Liver (tissue), 9 donors: ENCODE measurements around the gene PCDHGC5. TPM values are rescaled to one million over a fixed set of nuclear protein-coding genes. Genes with fewer than 3 reads are reported as not detected.

Experiments used
- DNase-seq: peaks from one replicate; pipeline ENCODE4 v3.0.0-alpha.2; 2017; ENCODE audit warnings: low spot score
- H3K27ac ChIP-seq, 2 donors: one replicate each; pipeline ENCODE4 v1.7.0; 2013; ENCODE audit warnings: inconsistent platforms in 2 of 2, low read length in 2 of 2, control low read depth in 1 of 2, low read depth in 1 of 2, mild to moderate bottlenecking in 1 of 2
- H3K27me3 ChIP-seq, 4 donors: one replicate each; pipeline versions ENCODE4 v1.6.1 to v1.7.0; 2013; ENCODE audit warnings: low read length in 3 of 4, inconsistent platforms in 1 of 4, mild to moderate bottlenecking in 1 of 4, moderate library complexity in 1 of 4; ENCODE audit not compliant: control insufficient read depth in 4 of 4, insufficient read depth in 4 of 4
- H3K36me3 ChIP-seq, 4 donors: one replicate each; pipeline versions ENCODE4 v1.6.1 to v1.7.0; 2013; ENCODE audit warnings: low read length in 3 of 4, mild to moderate bottlenecking in 3 of 4, low read depth in 1 of 4, moderate library complexity in 1 of 4; ENCODE audit not compliant: control insufficient read depth in 4 of 4, insufficient read depth in 3 of 4
- H3K4me1 ChIP-seq, 4 donors: one replicate each; pipeline versions ENCODE4 v1.6.1 to v1.7.0; 2013; ENCODE audit warnings: low read length in 3 of 4, mild to moderate bottlenecking in 3 of 4, moderate library complexity in 1 of 4; ENCODE audit not compliant: control insufficient read depth in 4 of 4, insufficient read depth in 4 of 4
- H3K4me3 ChIP-seq, 3 donors: one replicate each; pipeline versions ENCODE4 v1.6.1 to v1.7.0; 2013; ENCODE audit warnings: low read length in 3 of 3, control low read depth in 1 of 3, low read depth in 1 of 3, mild to moderate bottlenecking in 1 of 3
- H3K9ac ChIP-seq, 2 donors: one replicate each; pipeline ENCODE4 v1.7.0; 2013; ENCODE audit warnings: low read length in 2 of 2, mild to moderate bottlenecking in 2 of 2, moderate library complexity in 2 of 2, control low read depth in 1 of 2, low read depth in 1 of 2
- H3K9me3 ChIP-seq, 4 donors: one replicate each; pipeline versions ENCODE4 v1.6.1 to v1.7.0; 2013; ENCODE audit warnings: low read length in 3 of 4; ENCODE audit not compliant: control insufficient read depth in 4 of 4
- EGR1 ChIP-seq, 2 donors: IDR thresholded peaks; 2 replicates each; pipeline ENCODE4 v1.6.1; 2016 to 2018; ENCODE audit warnings: antibody characterized with exemption in 2 of 2, low read depth in 2 of 2
- FOXA2 ChIP-seq: IDR thresholded peaks from 2 replicates; pipeline ENCODE4 v1.6.1; 2016; ENCODE audit warnings: antibody characterized with exemption
- HNF4A ChIP-seq, 2 donors: conservative IDR thresholded peaks; 2 replicates each; pipeline ENCODE4 v1.6.1; 2016; ENCODE audit warnings: antibody characterized with exemption in 2 of 2, mild to moderate bottlenecking in 2 of 2
- HNF4G ChIP-seq: IDR thresholded peaks from 2 replicates; pipeline ENCODE4 v1.6.1; 2016; ENCODE audit warnings: antibody characterized with exemption
- JUND ChIP-seq, 2 donors: IDR thresholded peaks; 2 replicates each; pipeline ENCODE4 v1.6.1; 2016; ENCODE audit warnings: antibody characterized with exemption in 2 of 2
- NR2F2 ChIP-seq: IDR thresholded peaks from 2 replicates; pipeline ENCODE4 v1.6.1; 2016; ENCODE audit warnings: antibody characterized with exemption
- RAD21 ChIP-seq, 2 donors: IDR thresholded peaks; 2 replicates each; pipeline ENCODE4 v1.6.1; 2016; ENCODE audit warnings: antibody characterized with exemption in 2 of 2, mild to moderate bottlenecking in 2 of 2
- RXRA ChIP-seq, 2 donors: IDR thresholded peaks; 2 replicates each; pipeline ENCODE4 v1.6.1; 2017 to 2018; ENCODE audit warnings: antibody characterized with exemption in 2 of 2, mild to moderate bottlenecking in 1 of 2
- SP1 ChIP-seq: IDR thresholded peaks from 2 replicates; pipeline ENCODE4 v1.6.1; 2018; ENCODE audit warnings: antibody characterized with exemption, mild to moderate bottlenecking
- WGBS: extraction: QIAGEN DNeasy Blood & Tissue Kit; methylation state at CpG from one replicate; pipeline ENCODE4 v1.1.7; 2013; 5-methylcytosine and 5-hydroxymethylcytosine counted together
- polyA plus RNA-seq, 2 donors: library from polyadenylated mRNA; stranded (reverse) in 1 of 2; unstranded in 1 of 2; fragments of 200-250 nt in 1 of 2; fragments of >200 nt in 1 of 2; fragmentation: Nextera tagmentation in 1 of 2; extraction: Ambion mirVana in 1 of 2; gene quantifications; one replicate each; pipeline versions ENCODE4 v1.2.1 to v1.2.3, GENCODE V29; 2013 to 2015
- total RNA-seq, 2 donors: library from RNA; depleted of rRNA; stranded (reverse); fragments of >200 nt; gene quantifications; one replicate each; pipeline ENCODE4 v1.2.3, GENCODE V29; 2014
- TF ChIP-seq, protein P1 (sequence below): IDR thresholded peaks from 2 replicates; pipeline ENCODE4 v1.6.1; 2016; ENCODE audit warnings: antibody characterized with exemption
- TF ChIP-seq, protein P2 (sequence below): IDR thresholded peaks from 2 replicates; pipeline ENCODE4 v1.6.1; 2016; ENCODE audit warnings: antibody characterized with exemption, mild to moderate bottlenecking
- TF ChIP-seq, protein P3 (sequence below): fragments of 150-350 bp; IDR thresholded peaks from 2 replicates; pipeline ENCODE4 v1.5.1; 2017; ENCODE audit warnings: improper control_type of control experiment, low read depth, low read length; ENCODE audit not compliant: missing input control
- TF ChIP-seq, protein P4 (sequence below): IDR thresholded peaks from 2 replicates; pipeline ENCODE4 v1.6.1; 2016; ENCODE audit warnings: antibody characterized with exemption
- TF ChIP-seq, protein P5 (sequence below): IDR thresholded peaks from 2 replicates; pipeline ENCODE4 v1.6.1; 2016; ENCODE audit warnings: antibody characterized with exemption
- donor health status: healthy.
- donor health status: healthy.
- donor health status: healthy.
- donor health status: healthy.
- donor health status: healthy.

PCDHGC5 gene
- total and polyA plus RNA-seq, 4 donors = 0.02 to 1.1 (median 0.19) TPM; not detected in 1

DNA sequence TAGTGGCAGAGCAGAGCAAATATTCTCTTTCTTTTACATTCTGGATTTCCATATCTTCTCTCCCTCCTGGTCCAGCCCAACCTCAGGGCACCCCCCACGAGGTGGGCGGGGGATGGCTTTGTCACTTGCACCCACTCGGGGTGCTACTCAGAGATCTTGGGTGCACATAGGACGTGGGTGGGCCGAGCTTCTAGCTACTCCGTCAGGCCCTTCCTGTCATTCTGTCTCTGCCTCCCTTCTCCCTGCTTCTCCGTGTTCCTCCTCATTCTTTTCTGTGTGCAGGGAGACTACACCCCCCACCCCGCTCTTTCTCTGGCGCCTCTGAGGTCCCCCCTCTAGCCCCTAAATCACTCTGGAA lies 19.5 kb downstream of the PCDHGC5 start:
- H3K36me3 ChIP-seq = peaks cover 0 to 6% (median 0%) of the 10 kb centered on the region in 4 donors
- DNase-seq = no peak
- H3K9me3 ChIP-seq = no peaks in the 10 kb centered on the region
- TF ChIP-seq RAD21 (IDR thresholded peaks at IDR 0.05) (no peak), JUND (IDR thresholded peaks at IDR 0.05) (no peak)
- TF ChIP-seq, protein P1, sequence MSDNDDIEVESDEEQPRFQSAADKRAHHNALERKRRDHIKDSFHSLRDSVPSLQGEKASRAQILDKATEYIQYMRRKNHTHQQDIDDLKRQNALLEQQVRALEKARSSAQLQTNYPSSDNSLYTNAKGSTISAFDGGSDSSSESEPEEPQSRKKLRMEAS = no peak
- no peak overlapping the region for H3K4me3 ChIP-seq
- no peak overlapping the region for H3K9ac ChIP-seq
- no peaks in the 10 kb centered on the region for H3K27me3 ChIP-seq
- H3K27ac ChIP-seq = peak overlapping the region; percentile 69
- WGBS = 66% methylated on average over 9 of the region's 9 CpGs
- H3K4me1 ChIP-seq = peaks cover 2 to 11% (median 5%) of the 10 kb centered on the region in 4 donors

DNA sequence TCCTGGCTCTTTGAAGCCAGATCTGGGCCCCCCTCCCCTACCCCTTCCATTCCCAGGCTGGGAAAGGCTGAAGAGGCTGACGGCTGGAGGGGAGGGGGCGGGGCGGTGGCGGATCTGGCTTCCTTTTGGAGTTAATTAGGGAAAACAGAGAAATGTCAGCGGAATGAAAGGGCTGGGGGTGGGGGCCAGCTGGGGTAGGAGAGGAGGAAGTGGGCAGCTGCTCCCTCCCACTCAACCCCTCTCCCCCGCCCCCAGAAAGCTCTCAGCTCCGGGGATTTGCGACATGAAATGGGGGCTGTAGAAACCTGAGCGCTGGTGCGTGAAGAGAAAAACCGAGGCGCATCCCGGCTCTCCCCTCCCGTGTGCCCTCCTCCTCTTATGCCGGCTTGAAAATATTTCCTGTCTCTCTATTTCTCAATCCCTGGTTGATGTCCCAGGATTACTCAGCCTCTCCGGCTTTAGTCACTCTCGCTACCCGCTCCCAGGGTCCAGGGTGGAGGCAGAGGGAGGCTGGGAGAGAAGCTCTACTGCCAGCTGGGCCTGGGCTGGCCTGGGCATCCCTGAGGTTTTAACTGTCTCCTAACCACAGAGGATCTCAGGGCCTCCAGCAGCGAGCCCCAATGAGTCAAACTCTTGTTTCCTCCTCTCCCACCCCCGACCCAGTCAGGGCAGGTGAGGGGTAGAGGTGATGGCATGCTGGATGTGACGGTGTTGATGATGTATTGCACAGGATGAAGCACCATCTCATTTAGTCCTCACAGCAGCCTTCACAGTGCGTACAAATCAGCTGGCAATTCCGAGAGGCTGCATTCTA lies 20.1 kb downstream of the PCDHGC5 start:
- WGBS = 59% methylated on average over 23 of the region's 23 CpGs
- no peaks in the 10 kb centered on the region for H3K9me3 ChIP-seq
- peak overlapping the region in 1 of 2 donors; percentile 18 for H3K9ac ChIP-seq
- peaks cover 0 to 6% (median 0%) of the 10 kb centered on the region in 4 donors for H3K36me3 ChIP-seq
- H3K27me3 ChIP-seq = no peaks in the 10 kb centered on the region
- peak overlapping the region; percentile 69 for H3K27ac ChIP-seq
- no peak for DNase-seq
- no peak overlapping the region for H3K4me3 ChIP-seq
- TF ChIP-seq, protein P1 = no peak
- TF ChIP-seq, protein P2, sequence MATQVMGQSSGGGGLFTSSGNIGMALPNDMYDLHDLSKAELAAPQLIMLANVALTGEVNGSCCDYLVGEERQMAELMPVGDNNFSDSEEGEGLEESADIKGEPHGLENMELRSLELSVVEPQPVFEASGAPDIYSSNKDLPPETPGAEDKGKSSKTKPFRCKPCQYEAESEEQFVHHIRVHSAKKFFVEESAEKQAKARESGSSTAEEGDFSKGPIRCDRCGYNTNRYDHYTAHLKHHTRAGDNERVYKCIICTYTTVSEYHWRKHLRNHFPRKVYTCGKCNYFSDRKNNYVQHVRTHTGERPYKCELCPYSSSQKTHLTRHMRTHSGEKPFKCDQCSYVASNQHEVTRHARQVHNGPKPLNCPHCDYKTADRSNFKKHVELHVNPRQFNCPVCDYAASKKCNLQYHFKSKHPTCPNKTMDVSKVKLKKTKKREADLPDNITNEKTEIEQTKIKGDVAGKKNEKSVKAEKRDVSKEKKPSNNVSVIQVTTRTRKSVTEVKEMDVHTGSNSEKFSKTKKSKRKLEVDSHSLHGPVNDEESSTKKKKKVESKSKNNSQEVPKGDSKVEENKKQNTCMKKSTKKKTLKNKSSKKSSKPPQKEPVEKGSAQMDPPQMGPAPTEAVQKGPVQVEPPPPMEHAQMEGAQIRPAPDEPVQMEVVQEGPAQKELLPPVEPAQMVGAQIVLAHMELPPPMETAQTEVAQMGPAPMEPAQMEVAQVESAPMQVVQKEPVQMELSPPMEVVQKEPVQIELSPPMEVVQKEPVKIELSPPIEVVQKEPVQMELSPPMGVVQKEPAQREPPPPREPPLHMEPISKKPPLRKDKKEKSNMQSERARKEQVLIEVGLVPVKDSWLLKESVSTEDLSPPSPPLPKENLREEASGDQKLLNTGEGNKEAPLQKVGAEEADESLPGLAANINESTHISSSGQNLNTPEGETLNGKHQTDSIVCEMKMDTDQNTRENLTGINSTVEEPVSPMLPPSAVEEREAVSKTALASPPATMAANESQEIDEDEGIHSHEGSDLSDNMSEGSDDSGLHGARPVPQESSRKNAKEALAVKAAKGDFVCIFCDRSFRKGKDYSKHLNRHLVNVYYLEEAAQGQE = no peak
- TF ChIP-seq, protein P3, sequence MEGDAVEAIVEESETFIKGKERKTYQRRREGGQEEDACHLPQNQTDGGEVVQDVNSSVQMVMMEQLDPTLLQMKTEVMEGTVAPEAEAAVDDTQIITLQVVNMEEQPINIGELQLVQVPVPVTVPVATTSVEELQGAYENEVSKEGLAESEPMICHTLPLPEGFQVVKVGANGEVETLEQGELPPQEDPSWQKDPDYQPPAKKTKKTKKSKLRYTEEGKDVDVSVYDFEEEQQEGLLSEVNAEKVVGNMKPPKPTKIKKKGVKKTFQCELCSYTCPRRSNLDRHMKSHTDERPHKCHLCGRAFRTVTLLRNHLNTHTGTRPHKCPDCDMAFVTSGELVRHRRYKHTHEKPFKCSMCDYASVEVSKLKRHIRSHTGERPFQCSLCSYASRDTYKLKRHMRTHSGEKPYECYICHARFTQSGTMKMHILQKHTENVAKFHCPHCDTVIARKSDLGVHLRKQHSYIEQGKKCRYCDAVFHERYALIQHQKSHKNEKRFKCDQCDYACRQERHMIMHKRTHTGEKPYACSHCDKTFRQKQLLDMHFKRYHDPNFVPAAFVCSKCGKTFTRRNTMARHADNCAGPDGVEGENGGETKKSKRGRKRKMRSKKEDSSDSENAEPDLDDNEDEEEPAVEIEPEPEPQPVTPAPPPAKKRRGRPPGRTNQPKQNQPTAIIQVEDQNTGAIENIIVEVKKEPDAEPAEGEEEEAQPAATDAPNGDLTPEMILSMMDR = no peak
- no peak for TF ChIP-seq SP1
- no peak for TF ChIP-seq NR2F2
- TF ChIP-seq, protein P4, sequence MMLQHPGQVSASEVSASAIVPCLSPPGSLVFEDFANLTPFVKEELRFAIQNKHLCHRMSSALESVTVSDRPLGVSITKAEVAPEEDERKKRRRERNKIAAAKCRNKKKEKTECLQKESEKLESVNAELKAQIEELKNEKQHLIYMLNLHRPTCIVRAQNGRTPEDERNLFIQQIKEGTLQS = no peak
- no peak for TF ChIP-seq HNF4G
- TF ChIP-seq JUND (IDR thresholded peaks at IDR 0.05) = no peak
- peaks cover 4 to 17% (median 7%) of the 10 kb centered on the region in 4 donors for H3K4me1 ChIP-seq

DNA sequence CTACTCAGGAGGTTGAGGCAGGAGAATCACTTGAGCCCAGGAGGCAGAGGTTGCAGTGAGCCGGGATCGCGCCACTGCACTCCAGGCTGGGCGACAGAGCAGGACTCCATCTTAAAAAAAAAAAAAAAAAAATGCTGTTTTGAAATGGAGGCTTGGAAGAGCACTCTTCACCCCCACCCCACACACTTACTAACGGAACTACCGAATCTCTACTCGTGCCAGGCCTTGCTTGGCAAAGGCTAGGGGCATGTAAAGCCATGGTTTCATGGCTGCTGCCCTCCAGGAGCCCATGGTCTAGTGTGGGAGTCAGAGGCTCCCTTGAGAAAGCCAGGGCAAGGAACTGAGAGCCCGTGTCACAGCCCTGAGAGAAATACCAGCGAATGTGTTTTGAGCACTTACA lies 21.3 kb downstream of the PCDHGC5 start:
- DNase-seq = no peak
- Histone ChIP-seq H3K27me3 (no peaks in the 10 kb centered on the region), H3K27ac (peak overlapping the region in 1 of 2 donors; percentile 46), H3K36me3 (peaks cover 0 to 8% (median under 1%) of the 10 kb centered on the region in 4 donors), H3K9me3 (no peaks in the 10 kb centered on the region), H3K4me1 (peaks cover 4 to 20% (median 7%) of the 10 kb centered on the region in 4 donors), H3K4me3 (no peak overlapping the region), H3K9ac (no peak overlapping the region)
- TF ChIP-seq HNF4A (conservative IDR thresholded peaks at IDR 0.05) = no peak
- TF ChIP-seq SP1 = no peak
- TF ChIP-seq HNF4G = no peak
- TF ChIP-seq RXRA (IDR thresholded peaks at IDR 0.05) = no peak
- TF ChIP-seq, protein P3 = no peak
- no peak for TF ChIP-seq EGR1 (IDR thresholded peaks at IDR 0.05; ENCODE audit: low read depth in 2 of 2)
- TF ChIP-seq NR2F2 = no peak
- TF ChIP-seq FOXA2 = no peak
- TF ChIP-seq, protein P5, sequence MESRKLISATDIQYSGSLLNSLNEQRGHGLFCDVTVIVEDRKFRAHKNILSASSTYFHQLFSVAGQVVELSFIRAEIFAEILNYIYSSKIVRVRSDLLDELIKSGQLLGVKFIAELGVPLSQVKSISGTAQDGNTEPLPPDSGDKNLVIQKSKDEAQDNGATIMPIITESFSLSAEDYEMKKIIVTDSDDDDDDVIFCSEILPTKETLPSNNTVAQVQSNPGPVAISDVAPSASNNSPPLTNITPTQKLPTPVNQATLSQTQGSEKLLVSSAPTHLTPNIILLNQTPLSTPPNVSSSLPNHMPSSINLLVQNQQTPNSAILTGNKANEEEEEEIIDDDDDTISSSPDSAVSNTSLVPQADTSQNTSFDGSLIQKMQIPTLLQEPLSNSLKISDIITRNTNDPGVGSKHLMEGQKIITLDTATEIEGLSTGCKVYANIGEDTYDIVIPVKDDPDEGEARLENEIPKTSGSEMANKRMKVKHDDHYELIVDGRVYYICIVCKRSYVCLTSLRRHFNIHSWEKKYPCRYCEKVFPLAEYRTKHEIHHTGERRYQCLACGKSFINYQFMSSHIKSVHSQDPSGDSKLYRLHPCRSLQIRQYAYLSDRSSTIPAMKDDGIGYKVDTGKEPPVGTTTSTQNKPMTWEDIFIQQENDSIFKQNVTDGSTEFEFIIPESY = no peak
- TF ChIP-seq JUND (IDR thresholded peaks at IDR 0.05) = no peak
- TF ChIP-seq, protein P1 = no peak
- WGBS = 92% methylated on average over 9 of the region's 9 CpGs
